GM21447 (cell line): ENCODE results near the gene GREB1L.
"Not testable (repeated sequence)": the region's sequence is repeated elsewhere in the genome, so short reads cannot be mapped to it uniquely, and the experiment has no call there.

Source experiments
- ATAC-seq: cut with Tn5 transposase; IDR thresholded peaks from one replicate; pipeline ENCODE4 v1.9.1; 2021; ENCODE audit not compliant: unreplicated experiment

Gene GREB1L

GRCh38 chr18:21362831-21363230, 120.8 kb downstream of the GREB1L start:
- no peak for ATAC-seq

DNA sequence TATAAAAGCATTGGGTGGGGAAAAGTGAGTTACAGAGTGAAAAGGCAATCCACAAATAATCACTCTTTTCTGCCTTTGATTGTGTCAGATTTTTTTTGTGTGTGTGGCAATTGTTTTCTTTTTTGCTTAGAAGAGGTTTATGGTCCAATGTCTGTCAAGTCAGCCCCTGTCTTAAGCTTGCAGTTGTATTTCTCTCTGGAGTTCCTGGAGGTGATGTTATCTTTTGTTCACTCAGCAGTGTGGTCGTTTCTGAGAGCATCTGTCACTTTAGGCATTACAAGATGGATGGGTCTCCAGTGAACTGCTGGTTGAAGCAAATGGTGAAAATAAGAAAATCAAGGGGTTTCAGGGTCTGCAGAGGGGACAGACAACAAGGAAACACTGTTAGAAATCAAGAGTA, 121.3 kb downstream of the GREB1L start:
- ATAC-seq: no peak

- ATAC-seq: no peak
Observed at GRCh38 chr18:21364471-21364870, 122.4 kb downstream of the GREB1L start.

DNA sequence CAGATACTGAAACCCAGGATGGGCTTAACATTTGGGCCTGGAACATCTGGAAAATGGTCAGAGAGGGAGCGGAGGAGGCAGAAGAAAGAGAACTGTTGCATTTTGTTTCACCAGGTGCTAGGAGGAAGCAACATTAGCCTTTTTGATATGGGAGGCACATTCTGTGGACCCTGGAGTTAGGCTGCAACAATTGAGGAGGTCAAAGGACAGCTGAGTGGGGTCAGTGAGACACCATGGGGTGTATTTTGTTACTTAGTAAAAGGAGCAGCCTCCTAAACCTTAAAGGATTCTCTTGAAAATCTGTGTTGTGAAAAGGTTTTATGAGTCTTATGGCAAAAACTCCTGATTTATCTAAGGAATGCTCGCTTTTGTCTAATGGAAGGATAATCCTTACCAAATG, 124.9 kb downstream of the GREB1L start:
- no peak for ATAC-seq

GRCh38 chr18:21369146-21369545, 127.1 kb downstream of the GREB1L start:
- no peak for ATAC-seq

- ATAC-seq: not testable (repeated sequence)
Observed at GRCh38 chr18:21369597-21369996, 127.6 kb downstream of the GREB1L start.

GRCh38 chr18:21383031-21383430, 141.0 kb downstream of the GREB1L start:
- ATAC-seq: no peak

DNA sequence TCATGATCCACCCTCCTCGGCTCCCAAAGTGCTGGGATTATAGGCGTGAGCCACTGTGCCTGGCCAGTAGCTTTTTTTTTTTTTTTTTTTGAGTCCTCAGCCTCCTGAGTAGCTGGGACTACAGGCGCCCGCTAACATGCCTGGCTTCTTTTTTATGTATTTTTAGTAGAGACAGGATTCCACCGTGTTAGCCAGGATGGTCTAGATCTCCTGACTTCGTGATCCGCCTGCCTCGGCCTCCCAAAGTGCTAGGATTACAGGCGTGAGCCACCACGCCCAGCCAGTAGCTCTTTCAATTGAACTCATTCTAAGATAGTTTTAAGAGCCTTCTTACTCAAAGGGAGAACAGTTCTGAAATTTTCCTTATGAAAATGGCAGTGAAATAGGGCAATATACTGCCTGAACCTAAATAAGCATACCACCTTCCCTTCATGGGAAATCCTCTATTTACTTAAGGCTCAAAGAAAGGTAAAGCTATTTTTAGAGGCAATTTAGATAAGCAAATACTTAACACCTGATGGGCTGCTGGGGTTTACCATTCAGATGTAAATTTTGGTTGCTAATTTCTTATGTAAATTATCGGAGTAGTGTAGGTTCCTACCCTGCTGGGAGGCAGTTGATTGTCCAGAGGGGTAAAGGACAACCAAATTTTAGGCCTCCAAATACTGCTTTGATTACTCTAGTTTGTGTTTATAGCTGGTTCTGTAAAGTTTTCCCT, 144.7 kb downstream of the GREB1L start:
- ATAC-seq: no peak

DNA sequence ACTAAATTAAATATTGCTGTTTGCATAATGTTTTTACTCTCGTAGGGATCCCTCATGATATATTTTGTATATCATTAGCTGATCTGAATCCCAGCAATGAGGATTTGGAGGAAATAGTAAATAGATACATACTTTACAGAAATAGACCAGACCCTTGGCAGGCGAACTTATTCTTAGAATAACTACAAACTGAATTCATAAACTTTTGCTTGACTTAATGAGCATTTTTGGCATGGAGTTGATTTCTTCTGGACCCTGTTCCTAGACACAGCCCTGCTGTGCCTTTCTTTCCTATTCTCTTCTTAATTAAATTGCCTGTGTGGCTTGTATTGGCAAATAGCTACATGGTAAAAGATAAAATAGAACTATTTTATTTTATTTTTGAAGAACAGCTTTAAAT, 145.9 kb downstream of the GREB1L start:
- ATAC-seq: no peak

- no peak for ATAC-seq
Observed at GRCh38 chr18:21389283-21389682, 147.3 kb downstream of the GREB1L start.

DNA sequence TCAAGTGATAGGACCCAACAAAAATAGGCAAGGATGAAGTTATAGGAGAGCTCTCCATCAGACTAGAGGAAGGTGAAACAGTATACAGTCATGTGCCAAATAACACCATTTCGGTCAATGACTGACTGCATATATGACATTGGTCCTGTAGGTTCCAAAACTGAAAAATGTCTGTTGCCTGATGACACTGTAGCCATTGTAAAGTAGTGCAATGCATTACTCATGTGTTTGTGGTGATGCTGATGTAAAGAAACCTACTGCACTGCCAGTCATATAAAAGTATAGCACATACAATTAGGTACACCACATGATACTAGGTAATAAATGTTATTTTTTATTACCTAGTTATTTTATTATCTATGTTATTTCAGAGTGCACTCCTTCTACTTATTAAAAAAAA, 147.9 kb downstream of the GREB1L start:
- no peak for ATAC-seq

- no peak for ATAC-seq
Observed at GRCh38 chr18:21391074-21391673, 149.1 kb downstream of the GREB1L start.

GRCh38 chr18:21393986-21394385, 152.0 kb downstream of the GREB1L start:
- no peak for ATAC-seq

DNA sequence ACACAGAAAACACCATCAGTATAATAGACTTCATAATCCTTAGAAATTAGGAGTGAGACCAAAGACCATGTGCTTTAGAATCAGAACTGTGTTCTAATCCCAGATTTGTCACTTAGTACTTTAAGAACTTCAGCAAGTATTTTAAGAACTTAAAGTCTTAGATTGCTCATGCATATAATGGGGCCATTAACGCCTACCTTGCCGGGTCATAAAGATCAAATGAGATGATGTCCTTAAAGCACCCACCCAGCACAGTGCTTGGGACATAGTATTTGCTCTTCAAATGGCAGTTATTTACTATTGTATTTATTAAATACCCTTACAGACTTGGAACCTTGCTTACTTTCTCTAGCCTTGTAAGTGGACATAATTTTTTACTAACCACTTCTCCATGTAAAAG, 156.1 kb downstream of the GREB1L start:
- ATAC-seq: no peak

GRCh38 chr18:21402272-21402671, 160.2 kb downstream of the GREB1L start:
- no peak for ATAC-seq

DNA sequence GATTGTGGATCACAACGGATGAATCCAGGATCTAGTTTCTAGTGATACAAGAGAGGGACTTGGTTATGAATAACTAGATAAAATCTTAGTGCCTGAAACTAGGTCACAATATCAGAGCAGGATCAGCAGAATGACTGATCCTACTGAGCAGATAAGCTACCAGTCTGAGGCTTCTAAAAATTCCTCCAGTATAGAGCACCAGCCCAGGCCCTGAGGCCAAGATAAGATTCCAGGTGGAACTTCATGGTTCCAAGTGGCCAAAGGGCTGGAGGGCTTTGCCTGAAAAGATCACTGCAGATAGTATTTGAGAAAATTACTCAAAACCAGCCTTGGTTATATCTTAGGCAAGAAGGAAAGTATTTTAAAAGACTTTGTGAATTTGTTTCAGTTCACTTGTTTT, 162.4 kb downstream of the GREB1L start:
- no peak for ATAC-seq

DNA sequence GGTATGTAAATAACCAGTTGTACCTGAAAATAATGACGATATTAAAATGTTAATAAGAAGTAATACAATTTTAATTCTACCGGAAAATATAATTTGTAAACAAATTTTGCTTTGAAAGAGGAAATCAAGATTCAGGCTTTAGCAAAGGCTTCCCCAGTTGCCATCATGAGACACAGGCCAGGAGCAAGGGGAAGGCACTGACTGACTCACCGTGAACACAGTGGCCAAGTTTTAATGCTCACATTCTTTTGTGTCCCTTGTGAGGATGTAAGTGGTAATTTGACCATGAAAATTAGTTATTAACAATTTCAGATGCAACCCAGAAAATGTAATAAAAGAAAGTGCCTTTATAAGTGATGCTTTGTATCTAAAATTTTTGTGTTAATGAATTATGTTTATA, 164.1 kb downstream of the GREB1L start:
- no peak for ATAC-seq

GRCh38 chr18:21408681-21409080, 166.6 kb downstream of the GREB1L start:
- ATAC-seq: no peak

- ATAC-seq: no peak
Observed at GRCh38 chr18:21433436-21433835, 191.4 kb downstream of the GREB1L start.

- no peak for ATAC-seq
Observed at GRCh38 chr18:21439431-21439846, 197.4 kb downstream of the GREB1L start.

GRCh38 chr18:21441670-21442069, 199.6 kb downstream of the GREB1L start:
- ATAC-seq: no peak

DNA sequence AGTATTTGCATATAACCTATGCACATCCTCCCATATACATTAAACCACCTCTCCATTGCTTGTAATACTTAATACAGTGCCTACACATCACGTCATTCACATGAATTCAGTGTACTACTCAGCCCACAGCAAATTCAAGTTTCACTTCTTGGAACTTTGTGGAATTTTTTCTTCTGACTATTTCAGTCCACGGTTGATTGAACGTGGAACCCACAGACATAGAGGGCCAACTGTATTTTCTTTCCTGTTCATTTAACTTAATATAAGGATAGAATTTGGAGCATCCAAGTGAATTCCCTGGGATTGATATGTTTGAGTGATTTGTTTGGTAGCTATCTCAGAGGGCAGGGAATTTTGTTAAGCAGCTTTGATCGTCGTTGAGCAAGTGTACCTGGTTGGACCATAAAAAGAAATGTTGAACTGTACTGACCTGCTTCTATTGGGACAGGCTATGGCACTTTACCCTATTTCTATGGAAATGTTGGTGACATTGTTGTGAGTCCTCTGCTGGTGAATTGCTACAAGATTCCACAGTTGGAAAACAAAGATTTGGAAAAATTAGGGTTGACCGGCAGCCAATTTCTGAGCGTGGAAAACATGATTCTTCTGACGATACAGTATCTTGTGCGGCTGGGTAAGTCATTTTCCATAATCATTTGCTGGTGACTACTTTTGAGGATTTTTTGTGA, 201.9 kb downstream of the GREB1L start:
- no peak for ATAC-seq
